ENCODE measurements around the gene COL13A1.

The COL13A1 gene

GRCh38 chr10:69819716-69820506 is 18.2 kb downstream of the COL13A1 start:
- no peak for DNase-seq (ENCODE audit: low read depth in 2 of 2)

- DNase-seq (ENCODE audit: low read depth in 2 of 2) = no peak
These were observed 19.1 kb downstream of the COL13A1 start for GRCh38 chr10:69820817-69821216.

GRCh38 chr10:69825604-69826003 is 23.9 kb downstream of the COL13A1 start:
- DNase-seq (ENCODE audit: low read depth in 2 of 2) = no peak

DNA sequence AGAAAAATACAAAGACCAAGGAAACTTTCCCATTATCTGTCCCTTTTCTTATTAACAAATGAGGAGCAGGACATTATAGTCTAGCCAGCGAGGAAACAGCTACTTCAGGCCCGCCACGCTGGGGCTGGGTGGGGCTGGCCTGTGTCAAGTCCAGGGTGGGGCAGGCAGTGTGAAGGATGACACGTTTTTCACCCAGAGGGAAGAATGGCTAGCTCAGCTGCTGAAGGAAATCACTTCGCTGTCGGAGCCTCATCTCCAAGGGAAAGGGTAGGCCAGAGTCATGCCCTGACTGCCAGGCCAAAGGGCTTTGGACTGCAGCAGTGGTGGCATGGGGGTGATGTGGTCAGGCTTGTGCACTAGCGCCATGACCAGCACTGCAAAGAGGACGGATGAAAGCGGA is 24.4 kb downstream of the COL13A1 start:
- DNase-seq (ENCODE audit: low read depth in 2 of 2) = no peak

DNA sequence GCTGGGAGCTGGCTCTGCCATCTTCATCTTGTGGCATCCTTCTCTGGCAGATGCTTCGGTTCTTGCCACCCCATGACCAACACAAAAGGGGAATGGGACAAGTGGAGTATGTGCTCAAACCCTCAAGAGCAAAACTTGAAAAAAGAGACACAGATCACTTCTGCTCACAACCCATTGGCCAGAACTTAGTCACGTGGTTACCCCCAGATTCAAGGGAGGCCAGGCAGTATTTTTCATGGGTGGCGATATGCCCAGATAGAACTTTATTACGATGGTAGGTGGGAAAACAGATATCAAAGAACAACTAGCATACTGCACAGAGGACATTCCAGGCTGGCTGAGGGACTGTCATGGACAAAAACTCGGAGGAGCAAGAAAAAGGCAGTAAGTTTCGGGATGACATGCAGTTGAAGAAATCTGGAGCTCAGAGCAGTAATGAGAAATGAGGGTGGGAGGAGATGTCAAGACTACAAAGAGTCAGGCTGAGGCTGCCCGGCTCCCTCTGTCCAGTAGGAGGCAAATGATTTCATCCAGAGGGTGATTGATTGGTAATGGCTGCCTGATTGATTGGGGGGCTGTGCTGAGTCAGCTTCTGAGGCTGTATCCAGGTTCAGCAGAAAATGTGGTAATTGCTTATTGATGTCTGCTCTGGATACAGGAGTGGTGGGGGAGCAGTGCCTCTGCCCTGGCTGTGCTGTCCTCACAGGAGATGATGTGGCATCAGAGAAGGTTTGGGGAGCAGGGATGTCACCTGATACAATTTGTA is 25.3 kb downstream of the COL13A1 start:
- no peak for DNase-seq (ENCODE audit: low read depth in 2 of 2)

- DNase-seq (ENCODE audit: low read depth in 2 of 2) = no peak
These were observed 26.6 kb downstream of the COL13A1 start for GRCh38 chr10:69828144-69828870.

- DNase-seq (ENCODE audit: low read depth in 2 of 2) = no peak
These were observed 28.1 kb downstream of the COL13A1 start for GRCh38 chr10:69829775-69830174.

DNA sequence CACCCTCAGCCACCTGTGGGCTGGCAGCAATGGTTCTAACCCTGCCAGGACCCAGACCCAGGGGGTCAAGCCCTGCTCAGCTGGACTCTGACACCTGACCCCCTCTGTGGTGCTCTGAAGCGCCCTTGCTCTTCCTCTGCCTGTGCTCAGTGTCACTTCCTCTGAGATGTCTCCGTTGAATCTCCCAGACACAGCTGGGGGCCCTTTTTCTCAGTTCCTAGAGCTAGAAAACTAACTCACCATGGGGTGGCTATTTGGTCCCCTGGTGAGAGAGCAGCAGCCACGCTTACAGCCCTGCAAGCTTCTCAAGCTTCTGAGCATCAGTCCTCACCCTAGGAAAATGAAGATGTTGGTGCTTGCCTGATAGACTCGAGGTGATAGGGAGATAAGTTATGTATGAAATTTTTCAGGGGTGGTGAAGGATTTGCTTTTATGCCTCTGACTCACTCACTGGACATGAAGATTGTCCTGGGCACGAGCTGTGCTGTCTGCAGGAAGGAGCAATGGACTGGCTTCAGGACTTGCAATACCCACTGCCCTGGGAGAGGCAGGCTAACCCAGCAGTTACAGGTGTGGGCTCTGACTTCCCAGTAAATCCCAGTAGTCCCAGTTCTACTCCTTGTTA is 29.6 kb downstream of the COL13A1 start:
- DNase-seq (ENCODE audit: low read depth in 2 of 2) = no peak

DNA sequence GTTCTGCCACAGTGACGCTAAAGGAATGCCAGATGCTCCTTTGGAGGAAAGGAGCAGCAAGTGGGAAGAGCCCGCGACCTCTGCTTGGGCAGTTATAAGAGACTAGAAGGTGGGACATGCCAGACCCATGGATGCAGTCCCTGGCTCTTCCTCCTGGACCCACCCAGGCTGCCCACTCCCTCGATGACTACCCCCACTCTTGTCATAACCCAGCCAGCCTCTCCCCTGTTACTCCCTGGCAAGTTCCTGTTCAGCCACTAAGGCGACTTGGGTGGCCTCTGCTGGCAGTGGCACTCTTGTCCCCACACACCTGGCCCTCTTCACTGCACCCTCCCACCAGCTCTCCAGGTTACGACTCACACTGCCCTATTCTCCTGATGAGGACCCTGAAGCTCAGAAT is 33.5 kb downstream of the COL13A1 start:
- no peak for DNase-seq (ENCODE audit: low read depth in 2 of 2)

- DNase-seq (ENCODE audit: low read depth in 2 of 2) = no peak
These were observed 34.4 kb downstream of the COL13A1 start for GRCh38 chr10:69835875-69836730.

DNA sequence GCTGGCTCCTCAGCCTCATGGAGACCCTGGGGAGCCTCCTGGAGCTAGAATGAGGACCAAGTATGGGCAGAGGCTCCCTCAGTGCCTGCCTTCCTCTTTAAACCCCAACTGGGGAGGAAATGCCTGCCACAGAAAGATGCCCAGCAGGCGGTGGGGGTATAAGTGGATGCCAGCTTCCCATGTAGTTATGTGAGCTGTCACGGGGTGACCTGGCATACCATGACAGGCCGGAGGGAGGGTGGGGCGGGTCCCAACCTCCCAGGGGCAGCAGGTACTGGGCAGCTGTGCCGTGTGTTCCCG is 35.0 kb downstream of the COL13A1 start:
- DNase-seq (ENCODE audit: low read depth in 2 of 2) = no peak

GRCh38 chr10:69837261-69837660 is 35.6 kb downstream of the COL13A1 start:
- no peak for DNase-seq (ENCODE audit: low read depth in 2 of 2)

DNA sequence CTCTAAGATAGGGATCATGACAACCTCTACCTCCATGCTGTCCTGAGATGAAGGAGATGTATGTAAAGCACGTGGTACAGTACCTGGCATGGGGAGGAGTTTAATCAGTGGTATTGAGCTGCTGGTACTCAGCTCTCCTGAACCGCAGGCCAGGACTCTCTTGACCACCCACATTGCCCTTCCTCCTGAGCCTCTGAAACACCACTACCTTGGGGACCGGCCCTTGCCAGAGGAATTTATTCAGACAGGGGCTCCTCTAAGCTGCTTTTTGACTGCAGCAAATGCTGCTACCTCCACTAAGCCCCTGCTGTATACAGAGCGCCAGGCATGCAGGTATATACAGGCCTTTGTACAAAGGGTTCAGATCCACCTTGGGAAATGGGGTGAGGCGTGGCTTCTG is 36.7 kb downstream of the COL13A1 start:
- DNase-seq (ENCODE audit: low read depth in 2 of 2) = no peak

DNA sequence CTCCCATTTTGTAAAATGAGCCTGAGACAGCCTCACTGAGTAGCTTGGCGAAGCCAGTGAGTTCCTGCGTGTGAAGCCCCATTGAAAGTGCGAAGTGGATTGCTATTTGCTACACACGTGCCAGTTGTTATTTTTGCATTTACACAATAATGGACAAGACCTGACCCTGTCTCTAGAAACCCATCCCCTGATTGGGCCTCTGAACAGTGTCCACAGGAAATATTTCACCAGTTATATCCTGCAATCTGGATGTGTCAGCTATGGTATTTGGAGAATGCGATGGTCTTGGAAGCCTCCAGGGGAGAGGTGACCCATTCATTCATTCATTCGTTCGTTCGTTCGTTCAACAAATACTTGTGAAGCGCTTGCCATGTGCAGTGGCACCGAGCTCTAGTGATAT is 37.1 kb downstream of the COL13A1 start:
- DNase-seq (ENCODE audit: low read depth in 2 of 2) = no peak

DNA sequence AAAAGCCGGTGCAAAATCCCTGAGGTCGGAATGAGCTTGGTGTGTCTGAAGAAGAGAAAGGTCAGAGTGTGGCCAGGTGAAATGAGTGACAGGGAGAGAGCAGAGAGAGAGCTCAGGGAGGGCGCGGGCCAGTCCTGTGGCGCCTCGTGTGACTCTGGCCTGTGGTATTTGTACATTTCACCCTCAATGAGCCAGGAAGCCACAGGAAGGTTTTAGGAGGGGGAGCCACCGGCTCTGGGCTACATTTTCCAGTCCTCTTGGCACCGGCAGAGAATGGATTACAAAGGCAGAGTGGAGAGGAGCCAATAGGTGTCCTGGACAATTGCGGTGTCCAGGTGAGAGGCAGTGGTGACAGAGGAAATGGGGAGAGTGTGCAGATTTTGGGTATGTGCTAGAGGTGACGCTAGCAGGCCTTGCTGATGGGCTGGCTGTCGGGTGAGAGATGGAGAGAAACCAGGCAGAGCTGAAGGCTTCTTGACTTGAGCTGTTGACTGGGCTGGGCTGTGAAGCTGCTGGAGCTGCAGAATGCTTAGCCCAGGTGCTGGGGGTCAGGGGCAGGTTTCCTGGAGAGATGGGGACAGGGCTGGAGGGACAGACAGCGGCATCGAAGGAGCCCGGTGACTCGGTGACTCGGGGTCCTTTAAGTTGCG is 38.1 kb downstream of the COL13A1 start:
- no peak for DNase-seq (ENCODE audit: low read depth in 2 of 2)

DNA sequence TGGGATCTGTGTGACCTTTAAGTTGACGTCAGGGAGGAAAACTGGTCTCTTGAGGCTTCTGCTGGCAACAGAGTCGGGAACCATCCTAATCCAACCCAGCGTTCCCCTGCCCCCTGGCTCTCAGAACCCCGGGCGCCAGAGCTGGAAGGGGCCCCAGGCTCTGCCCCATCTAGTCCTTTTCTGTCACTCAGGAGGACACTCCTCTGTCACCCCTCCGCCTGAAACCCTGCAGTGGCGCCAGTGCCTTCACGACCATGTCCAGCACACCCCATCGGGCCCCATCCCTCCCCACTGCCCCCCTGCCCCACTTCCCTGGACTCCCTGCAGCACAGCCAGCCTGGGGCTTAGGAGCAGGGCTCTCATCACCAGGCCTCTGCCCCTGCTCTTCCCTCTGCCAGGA is 39.1 kb downstream of the COL13A1 start:
- DNase-seq (ENCODE audit: low read depth in 2 of 2) = no peak

DNA sequence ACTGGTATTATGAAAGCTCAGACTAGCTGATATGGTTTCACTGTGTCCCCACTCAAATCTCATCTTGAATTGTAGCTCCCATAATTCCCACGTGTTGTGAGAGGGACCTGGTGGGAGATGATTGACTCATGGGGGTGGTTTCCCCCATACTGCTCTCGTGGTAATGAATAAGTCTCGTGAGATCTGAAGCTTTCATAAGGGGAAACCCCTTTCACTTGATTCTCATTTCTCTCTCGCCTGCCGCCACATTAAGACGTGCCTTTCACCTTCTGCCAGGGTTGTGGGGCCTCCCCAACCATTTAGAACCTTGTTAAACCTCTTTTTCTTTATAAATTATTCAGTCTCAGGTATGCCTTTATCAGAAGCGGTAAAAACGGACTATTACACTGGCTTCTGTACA is 40.3 kb downstream of the COL13A1 start:
- no peak for DNase-seq (ENCODE audit: low read depth in 2 of 2)

DNA sequence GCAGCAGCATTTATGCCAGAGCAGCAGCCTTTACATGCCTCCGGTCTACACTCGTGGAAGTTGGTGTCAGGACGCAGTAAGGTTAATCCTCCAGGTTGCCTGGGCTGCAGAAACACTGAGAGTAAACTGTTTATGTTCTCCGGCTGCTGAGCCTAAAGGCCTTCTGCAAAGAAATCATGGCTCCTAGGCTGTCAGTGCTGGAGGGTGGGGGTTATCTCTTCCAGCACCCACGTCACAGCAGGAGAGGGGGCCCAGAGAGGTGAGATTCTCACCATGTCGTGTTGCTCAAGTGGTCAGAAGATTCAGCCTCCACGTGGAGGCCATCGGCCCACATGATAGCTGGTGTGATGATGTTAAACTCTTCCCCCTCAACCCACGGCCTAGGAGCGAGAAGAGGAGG is 41.2 kb downstream of the COL13A1 start:
- DNase-seq (ENCODE audit: low read depth in 2 of 2) = no peak

- no peak for DNase-seq (ENCODE audit: low read depth in 2 of 2)
These were observed 42.2 kb downstream of the COL13A1 start for GRCh38 chr10:69843923-69844322.

DNA sequence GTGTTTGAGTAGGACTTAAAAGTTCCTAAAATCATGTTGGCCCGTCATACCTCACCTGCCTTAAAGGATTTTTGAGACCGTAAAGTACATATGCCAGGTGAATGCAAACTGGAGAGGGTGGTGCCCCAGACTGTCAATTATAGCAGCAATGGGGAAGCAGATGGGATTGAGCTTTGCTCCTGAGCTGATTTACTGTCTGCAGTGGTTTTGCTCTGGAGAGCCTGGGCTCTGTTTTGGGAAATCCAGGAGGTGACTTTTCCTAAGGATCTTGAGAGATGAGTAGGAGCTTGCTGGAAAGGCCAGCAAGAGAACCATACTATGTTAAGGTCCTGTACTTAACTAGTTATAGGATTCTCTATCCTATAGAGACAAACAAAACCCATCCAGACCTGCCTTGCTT is 43.0 kb downstream of the COL13A1 start:
- no peak for DNase-seq (ENCODE audit: low read depth in 2 of 2)

All from activated CD8-positive, alpha-beta memory T cell treated with anti-CD3 and anti-CD28 coated beads for 4 hours (primary cell).